Stimulated activated CD4-positive, alpha-beta T cell treated with anti-CD3 and anti-CD28 coated beads, Interleukin-15, amount 100 ng/mL, for 24 hours (primary cell): Measurements from ENCODE around the gene FCRLB.
"Not testable (repeated sequence)": the region's sequence is repeated elsewhere in the genome, so short reads cannot be mapped to it uniquely, and the experiment has no call there.

Experiments
- DNase-seq: peaks from one replicate; pipeline ENCODE4 v3.0.0-alpha.2; 2020

FCRLB gene

DNA sequence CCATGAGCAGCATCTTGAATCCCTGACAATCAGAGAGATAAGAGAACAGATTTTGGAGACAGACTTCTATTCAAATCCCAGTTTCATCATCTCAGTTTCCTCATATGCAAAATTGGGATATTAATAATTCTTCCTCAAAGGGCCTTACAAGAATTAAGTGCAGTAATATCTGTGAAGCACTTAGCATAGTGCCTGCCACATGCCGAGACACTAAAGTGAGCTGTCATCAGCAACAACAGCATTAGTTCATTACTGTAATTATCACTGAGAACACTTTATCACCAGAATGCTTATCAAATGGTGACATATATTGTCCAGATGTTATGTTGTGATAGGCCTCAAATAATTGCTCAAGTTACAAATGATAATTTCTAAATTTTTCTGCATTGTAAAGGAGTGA, 922 bp upstream of the FCRLB start:
- DNase-seq, result no peak

DNA sequence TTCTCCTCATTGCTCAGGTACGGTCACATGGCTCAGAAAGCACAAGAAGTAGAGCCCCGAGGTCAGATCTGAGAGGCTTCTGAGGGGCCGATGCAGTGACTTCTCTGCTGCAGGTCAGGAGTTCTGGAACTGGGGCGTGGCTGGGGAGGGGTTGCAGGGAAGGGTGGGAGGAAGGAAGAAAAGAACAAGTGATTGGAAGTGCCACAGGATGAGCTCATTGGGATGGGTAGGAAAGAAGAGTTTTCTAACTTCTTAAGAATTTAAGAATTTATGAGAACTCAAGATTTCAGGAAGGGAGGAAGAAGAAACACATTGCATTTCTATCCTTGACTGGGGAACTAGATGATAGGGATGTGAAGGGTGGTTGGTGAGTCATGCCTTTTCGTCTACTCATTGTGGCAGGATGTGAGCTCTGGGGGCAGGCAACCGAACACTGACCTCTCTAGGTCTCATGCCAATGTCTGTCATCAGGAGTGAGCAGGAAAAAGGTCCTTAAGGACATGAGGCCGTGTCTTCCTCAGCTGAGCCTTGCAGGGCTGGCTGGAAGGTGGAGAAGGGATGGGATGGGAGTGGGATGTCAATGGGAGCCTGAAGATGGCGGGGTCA, 497 bp downstream of the FCRLB start:
- DNase-seq, result peak; percentile 20

DNA sequence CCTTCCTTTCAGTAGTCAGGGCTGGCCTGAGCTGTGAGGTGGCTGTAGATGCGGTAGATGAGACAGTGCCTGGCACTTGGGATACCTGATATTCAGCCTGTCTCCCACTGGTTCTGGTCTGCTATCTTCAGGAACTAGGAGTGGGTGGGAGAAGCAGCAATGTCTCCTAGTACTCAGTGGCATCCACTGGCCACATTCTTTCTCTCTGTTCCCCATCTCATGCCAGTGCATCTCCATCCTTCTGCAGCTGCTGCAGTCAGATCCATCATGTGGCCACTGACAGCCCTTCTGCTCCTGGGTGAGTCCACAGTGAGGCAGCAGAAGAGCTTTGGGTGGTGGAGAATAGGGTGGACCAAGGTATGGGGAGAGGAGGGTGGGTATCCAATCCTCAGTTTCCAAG, 1.1 kb downstream of the FCRLB start:
- no peak for DNase-seq

- DNase-seq, result no peak
Observed at GRCh38 chr1:161723459-161724141, 2.3 kb downstream of the FCRLB start.

- not testable (repeated sequence) for DNase-seq
Observed at GRCh38 chr1:161725258-161725907, 4.0 kb downstream of the FCRLB start.

DNA sequence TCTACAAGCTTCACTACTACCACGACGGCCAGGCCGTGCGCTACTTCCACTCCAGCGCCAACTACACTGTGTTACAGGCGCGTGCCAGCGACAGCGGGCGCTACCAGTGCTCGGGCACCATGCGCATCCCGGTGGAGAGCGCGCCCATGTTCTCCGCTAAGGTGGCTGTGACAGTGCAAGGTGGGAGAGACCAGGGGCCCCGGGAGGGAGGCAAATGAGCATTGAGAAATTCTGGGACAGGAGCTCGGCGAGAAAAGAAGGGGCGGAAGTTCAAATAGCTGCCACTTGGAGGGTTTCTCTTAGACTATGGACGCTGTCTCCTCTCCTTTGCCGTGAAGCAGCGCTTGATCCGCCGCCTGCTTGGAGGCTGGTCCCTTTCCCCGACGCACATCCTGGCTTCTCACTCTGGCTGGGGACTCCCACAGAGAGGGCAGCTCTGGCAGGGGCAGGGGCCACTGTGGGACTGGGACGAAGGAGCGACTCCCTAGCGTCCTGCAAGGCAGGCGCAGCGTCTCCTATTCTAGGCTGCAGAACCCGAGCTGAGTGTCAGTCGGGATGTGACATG, 4.6 kb downstream of the FCRLB start:
- DNase-seq, result peak; percentile 44

DNA sequence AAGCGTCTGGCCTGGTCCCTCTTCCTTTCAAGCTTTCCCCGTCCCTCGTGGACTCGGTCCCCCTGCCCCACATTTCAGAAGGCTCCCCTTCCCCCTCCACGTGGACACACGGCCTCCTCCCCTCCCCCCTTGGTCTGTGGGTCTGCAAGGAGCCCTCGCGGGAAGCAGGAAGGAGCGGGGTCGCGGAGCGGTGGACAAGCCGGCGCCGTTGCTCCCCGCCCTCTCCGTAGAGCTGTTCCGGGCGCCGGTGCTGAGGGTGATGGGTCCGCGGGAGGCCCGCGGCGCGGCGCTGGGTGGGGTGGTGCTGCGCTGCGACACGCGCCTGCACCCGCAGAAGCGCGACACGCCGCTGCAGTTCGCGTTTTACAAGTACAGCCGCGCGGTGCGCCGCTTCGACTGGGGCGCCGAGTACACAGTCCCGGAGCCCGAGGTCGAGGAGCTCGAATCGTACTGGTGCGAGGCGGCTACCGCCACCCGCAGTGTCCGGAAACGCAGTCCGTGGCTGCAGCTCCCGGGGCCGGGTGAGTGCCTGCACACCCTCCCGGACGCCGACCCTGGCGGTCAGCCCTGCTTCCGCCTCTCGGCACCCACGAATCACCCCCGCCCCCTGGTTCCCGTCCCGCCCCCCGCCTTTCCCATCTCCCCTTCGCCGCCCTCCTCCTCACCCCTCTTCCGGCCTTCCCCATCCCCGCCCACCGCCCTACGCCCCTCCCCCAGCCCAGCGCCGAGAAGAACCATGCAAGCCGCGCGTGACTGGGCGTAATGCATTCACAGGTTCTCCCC, 5.3 kb downstream of the FCRLB start:
- peak; percentile 75 for DNase-seq

GRCh38 chr1:161727256-161727924, 6.0 kb downstream of the FCRLB start:
- peak; percentile 38 for DNase-seq

DNA sequence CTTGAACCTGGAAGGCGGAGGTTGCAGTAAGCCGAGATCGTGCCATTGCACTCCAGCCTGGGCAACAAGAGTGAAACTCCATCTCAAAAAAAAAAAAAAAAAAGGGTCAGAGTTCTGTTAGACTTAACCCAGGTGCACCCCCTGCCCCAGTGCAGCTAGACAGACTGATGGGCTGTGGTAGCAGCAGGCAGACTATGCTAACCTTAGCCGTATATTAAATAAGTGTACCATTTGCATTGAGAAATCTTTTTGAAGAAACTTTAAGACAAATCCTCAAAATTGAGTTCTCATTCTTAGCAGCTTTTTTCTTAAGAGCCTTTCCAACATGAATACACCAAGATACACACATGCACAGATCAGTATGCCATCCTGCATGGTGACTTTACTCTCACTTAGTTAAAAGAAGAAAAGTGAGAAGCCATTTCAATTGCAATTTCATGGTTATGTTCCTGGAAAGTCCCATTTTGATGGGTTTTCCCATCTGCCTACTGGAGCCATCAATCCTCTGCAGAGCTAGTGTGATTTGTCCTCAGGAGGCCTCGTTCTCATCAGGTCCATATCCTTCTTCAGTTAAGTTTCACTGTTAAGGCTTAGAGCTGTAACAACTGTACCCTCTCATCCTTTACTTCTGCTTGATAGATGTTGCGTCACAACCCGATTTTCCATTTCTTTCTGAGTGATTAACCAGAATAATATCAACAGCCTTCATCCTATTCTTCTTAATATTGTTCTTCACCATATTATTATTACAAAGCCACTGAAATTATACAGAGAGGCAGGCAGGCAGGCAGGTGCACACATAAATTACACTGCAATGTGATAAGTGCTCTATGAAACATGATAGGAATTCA, 7.3 kb downstream of the FCRLB start:
- no peak for DNase-seq

DNA sequence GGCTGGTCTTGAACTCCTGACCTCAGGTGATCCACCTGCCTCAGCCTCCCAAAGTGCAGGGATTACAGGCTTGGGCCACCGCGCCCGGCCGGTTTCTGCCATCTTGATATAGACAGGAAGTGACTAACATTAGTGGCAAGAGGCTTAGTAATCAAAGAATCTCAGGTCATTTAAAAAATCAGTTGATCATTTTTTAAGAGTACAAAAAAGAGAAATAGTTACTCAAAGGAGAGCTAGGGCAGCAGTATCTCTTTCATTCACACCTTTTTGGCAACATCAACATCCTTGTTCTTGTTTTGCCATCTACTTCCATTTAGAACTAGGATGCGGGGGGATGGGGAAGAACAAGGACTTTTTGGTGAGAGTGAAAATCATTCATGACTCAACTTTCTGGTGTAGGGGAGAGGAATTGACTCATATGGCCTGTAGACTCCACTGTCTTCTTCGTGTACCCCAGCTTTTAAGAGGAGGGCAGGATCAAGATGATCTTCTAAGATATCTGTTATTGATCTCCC, 8.8 kb downstream of the FCRLB start:
- DNase-seq, result peak; percentile 53

GRCh38 chr1:161731241-161731640, 9.9 kb downstream of the FCRLB start:
- DNase-seq, result no peak

DNA sequence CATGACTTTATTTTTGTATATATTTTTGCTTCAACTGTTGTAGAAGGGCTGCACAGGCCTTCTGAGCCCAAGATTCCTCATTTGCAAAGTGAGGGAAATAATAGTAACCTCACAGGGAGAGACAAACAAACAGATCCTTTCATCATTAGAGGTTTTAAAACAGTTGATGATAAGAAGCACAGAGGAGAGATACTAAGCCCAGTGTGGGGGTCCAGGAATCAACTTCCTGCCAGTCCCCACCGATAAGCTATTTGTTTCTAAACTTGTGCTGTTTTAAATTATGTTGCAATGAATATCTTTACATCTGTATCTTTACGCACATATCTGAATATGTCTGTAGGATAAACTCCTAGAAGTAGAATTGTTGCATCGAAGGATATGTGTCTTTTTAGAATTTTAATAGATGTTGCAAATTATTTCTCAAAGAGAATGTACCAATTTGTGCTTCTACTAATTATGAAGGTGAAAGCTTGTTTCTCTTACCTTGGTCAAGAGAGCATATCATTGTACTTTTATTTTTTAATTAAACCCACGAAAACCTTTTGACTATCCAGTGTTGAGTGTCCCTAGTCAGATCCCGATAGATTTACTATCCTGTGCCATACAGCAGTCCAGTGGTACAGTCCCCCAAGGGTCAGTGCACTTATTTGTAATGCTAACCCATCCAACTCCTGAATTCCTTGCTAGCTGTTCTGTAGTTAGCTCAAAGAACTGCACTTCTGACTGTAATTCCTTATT, 10.8 kb downstream of the FCRLB start:
- DNase-seq, result no peak

DNA sequence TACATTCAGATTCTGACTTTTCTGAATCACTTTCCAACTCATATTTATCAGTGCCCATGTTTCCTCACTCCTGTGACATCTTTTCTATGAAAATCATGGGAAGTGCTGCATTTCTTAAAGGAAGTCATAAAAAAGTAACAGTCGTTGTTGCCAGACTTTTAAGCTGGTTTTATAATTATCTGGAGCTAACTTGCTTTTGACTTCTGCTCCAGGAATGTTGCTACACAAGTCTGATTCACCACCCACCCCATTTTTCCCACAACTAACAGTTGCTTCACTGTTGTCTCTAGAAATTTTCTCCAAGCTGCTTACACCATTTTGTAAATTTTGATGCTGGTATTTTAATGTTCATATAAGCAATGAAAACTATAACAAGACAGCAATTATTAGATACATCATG, 12.2 kb downstream of the FCRLB start:
- no peak for DNase-seq

DNA sequence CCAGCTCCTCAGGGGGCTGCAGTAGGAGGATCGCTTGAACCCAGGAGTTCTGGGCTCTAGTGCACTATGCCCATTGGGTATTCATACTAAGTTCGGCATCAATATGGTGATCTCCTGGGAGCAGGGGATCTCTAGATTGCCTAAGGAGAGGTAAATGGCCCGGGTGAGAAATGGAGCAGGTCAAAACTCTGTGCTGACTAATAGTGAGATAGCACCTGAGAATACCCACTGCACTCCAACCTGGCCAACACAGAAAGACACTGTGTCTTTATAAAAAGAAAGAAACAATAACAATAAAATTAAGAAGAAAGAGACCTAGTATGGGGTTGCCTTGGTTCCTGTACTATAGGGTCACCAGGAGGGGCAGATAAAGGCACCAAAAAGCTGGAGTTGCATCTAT, 14.5 kb downstream of the FCRLB start:
- no peak for DNase-seq

DNA sequence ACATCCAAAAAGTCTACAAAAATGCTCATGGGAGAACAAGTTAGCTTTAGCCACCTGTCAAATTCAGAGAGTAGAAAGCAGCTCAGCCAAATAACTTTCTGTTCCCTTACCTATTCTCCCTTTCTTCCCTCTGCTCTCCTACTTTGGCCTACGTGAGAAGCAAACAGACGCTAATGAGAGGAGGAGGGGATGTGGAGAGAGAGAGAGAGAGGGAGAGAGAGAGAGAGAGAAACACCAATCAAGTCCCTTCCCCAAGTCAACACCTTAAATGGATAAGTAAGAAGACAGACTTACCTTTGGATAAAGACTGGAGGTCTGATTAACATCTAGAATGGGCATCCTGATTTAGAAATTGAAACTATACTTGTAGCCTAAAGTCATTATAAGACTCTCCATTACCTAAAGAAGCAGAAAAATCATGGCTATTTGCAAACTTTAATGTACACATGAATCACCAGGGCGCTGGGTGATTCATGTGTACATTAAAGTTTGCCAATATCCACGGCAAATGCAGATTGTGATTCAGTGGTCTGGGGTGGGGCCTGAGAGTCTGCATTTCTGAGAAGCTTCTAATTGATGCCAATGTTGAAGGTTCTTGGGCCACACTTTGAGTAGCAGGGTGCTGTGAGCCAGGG, 15.1 kb downstream of the FCRLB start:
- peak; percentile 52 for DNase-seq

DNA sequence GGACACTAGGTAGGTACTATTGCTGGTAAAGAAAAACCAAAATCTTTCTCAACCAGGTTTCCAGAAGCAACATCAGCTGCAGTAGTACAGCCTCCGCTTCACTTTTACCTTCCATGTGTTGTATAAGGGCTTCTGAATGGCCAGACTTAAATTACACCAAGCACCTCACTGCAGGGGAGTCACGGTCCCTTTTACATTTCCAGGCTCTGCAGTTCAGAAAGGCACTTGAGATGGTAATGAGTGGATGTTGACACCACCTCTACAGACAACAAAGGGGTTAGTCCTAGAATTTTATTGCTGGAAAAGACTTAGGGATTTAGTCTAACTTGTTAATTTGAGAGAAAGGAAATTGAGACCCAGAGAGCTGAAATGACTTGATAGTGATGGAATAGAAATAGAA, 16.3 kb downstream of the FCRLB start:
- DNase-seq, result no peak

GRCh38 chr1:161738627-161739287, 17.4 kb downstream of the FCRLB start:
- DNase-seq, result peak; percentile 49

GRCh38 chr1:161739865-161740566, 18.7 kb downstream of the FCRLB start:
- no peak for DNase-seq

GRCh38 chr1:161740921-161741320, 19.6 kb downstream of the FCRLB start:
- no peak for DNase-seq
